ENCODE data around the gene PGBD2. TPM values are rescaled to one million over a fixed set of nuclear protein-coding genes. Genes with fewer than 3 reads are reported as not detected.
A peak's percentile ranks its signal among the peaks of the same experiment; 100 is the strongest.

Gene PGBD2
- total and polyA plus RNA-seq, 2 of the 13 experiments (the other 11 are each of a cell fraction or from before 2014, with no cell fraction given) = 6.0 to 7.4 TPM

GRCh38 chr1:248906009-248906752, at the start of gene PGBD2 (continued):
- 0 out of 2 replicates have a peak, but pooled peaks have one; percentile 13 for TF ChIP-seq PATZ1 (CRISPR knock-in tag; IDR thresholded peaks at IDR 0.05)
- TF ChIP-seq ZNF841 (CRISPR knock-in tag; IDR thresholded peaks at IDR 0.05; ENCODE audit: borderline replicate concordance) = no peak; the same call in 1 of the 2 replicates
- TF ChIP-seq SP2 (CRISPR knock-in tag; IDR thresholded peaks at IDR 0.05) = peak; percentile 56
- peak; percentile 72 for TF ChIP-seq ZNF781 (CRISPR knock-in tag; IDR thresholded peaks at IDR 0.05; ENCODE audit: borderline replicate concordance, not compliant biosample characterization)
- peak; percentile 64; the same call in 1 of the 2 replicates for TF ChIP-seq MYC (CRISPR knock-in tag; IDR thresholded peaks at IDR 0.05; ENCODE audit: borderline replicate concordance)
- TF ChIP-seq NFAT5 (CRISPR knock-in tag; IDR thresholded peaks at IDR 0.05) = peak; percentile 82; the same call in 1 of the 2 replicates
- peak; percentile 65; the same call in 1 of the 2 replicates for TF ChIP-seq FOXP4 (CRISPR knock-in tag; IDR thresholded peaks at IDR 0.05)
- TF ChIP-seq HMG20A (CRISPR knock-in tag; IDR thresholded peaks at IDR 0.05; ENCODE audit: borderline replicate concordance) = 0 out of 2 replicates have a peak, but pooled peaks have one; percentile 20
- 0 out of 2 replicates have a peak, but pooled peaks have one; percentile 15 for TF ChIP-seq PAWR (CRISPR knock-in tag; IDR thresholded peaks at IDR 0.05; ENCODE audit: borderline replicate concordance)
- TF ChIP-seq GATA4 (IDR thresholded peaks at IDR 0.05; ENCODE audit: borderline replicate concordance, low read depth) = peak; percentile 60; the same call in 1 of the 2 replicates
- TF ChIP-seq TCF7 (IDR thresholded peaks at IDR 0.05; ENCODE audit: low read depth) = no peak
- TF ChIP-seq HNRNPUL1 (IDR thresholded peaks at IDR 0.05; ENCODE audit: low read depth, low read length) = no peak
- TF ChIP-seq NR2F6 (IDR thresholded peaks at IDR 0.05) = no peak
- TF ChIP-seq NR2F6 (CRISPR knock-in tag; IDR thresholded peaks at IDR 0.05) = no peak; the same call in 1 of the 2 replicates
- peak; percentile 54; the same call in 1 of the 2 replicates for TF ChIP-seq ZNF263 (CRISPR knock-in tag; IDR thresholded peaks at IDR 0.05)
- no peak for TF ChIP-seq ZNF3 (CRISPR knock-in tag; IDR thresholded peaks at IDR 0.05)
- TF ChIP-seq ZNF251 (CRISPR knock-in tag; IDR thresholded peaks at IDR 0.05) = no peak
- TF ChIP-seq ZBTB1 (CRISPR knock-in tag; IDR thresholded peaks at IDR 0.05; ENCODE audit: borderline replicate concordance) = no peak
- no peak for TF ChIP-seq TCF7L2 (IDR thresholded peaks at IDR 0.05; ENCODE audit: low read depth, low read length)
- TF ChIP-seq ZBTB25 (CRISPR knock-in tag; IDR thresholded peaks at IDR 0.05) = no peak

Data from HepG2 (cell line).